GM12865 (cell line): ENCODE data around the gene TRPC4AP.
"Not testable (repeated sequence)": the region's sequence is repeated elsewhere in the genome, so short reads cannot be mapped to it uniquely, and the experiment has no call there.

Experiments
- DNase-seq: peaks from one replicate; pipeline ENCODE4 v3.0.0; 2010; ENCODE audit warnings: low read depth
- H3K4me3 ChIP-seq: 2 replicates; pipeline ENCODE4 v1.5.1; 2011; ENCODE audit warnings: mild to moderate bottlenecking, low read depth, low read length, control low read depth
- CTCF ChIP-seq: IDR thresholded peaks from 2 replicates; pipeline ENCODE4 v1.5.1; 2011; ENCODE audit warnings: low read length, control low read depth, low read depth, inconsistent platforms; ENCODE audit not compliant: insufficient read depth; ENCODE audit errors: missing control alignments

Gene TRPC4AP

GRCh38 chr20:35077341-35077740, 15.3 kb downstream of the TRPC4AP start:
- TF ChIP-seq CTCF, result no peak
- DNase-seq, result no peak
- H3K4me3 ChIP-seq, result no peak overlapping the region

- not testable (repeated sequence) for DNase-seq
Observed at GRCh38 chr20:35071436-35072153, 21.0 kb downstream of the TRPC4AP start.

GRCh38 chr20:35066194-35066593, 26.4 kb downstream of the TRPC4AP start:
- DNase-seq, result no peak
- no peak for TF ChIP-seq CTCF
- H3K4me3 ChIP-seq, result no peak overlapping the region

More at GRCh38 chr20:35071436-35072153, 21.0 kb downstream of the TRPC4AP start:
- H3K4me3 ChIP-seq, result not testable (repeated sequence)

- DNase-seq, result no peak
- no peak overlapping the region for H3K4me3 ChIP-seq
- TF ChIP-seq CTCF, result no peak
Observed at GRCh38 chr20:35065181-35065580, 27.4 kb downstream of the TRPC4AP start.

GRCh38 chr20:35063168-35063567, 29.4 kb downstream of the TRPC4AP start:
- DNase-seq, result no peak
- no peak for TF ChIP-seq CTCF
- H3K4me3 ChIP-seq, result no peak overlapping the region

- TF ChIP-seq CTCF, result no peak
- H3K4me3 ChIP-seq, result no peak overlapping the region
- DNase-seq, result no peak
Observed at GRCh38 chr20:35062478-35062877, 30.1 kb downstream of the TRPC4AP start.

GRCh38 chr20:35060168-35060567, 32.4 kb downstream of the TRPC4AP start:
- no peak for TF ChIP-seq CTCF
- no peak overlapping the region for H3K4me3 ChIP-seq
- no peak for DNase-seq
